ENCODE data around the gene DTX4. TPM values are rescaled to one million over a fixed set of nuclear protein-coding genes. Genes with fewer than 3 reads are reported as not detected.

Gene DTX4
- total RNA-seq, 1 donor = 0.18 TPM

DNA sequence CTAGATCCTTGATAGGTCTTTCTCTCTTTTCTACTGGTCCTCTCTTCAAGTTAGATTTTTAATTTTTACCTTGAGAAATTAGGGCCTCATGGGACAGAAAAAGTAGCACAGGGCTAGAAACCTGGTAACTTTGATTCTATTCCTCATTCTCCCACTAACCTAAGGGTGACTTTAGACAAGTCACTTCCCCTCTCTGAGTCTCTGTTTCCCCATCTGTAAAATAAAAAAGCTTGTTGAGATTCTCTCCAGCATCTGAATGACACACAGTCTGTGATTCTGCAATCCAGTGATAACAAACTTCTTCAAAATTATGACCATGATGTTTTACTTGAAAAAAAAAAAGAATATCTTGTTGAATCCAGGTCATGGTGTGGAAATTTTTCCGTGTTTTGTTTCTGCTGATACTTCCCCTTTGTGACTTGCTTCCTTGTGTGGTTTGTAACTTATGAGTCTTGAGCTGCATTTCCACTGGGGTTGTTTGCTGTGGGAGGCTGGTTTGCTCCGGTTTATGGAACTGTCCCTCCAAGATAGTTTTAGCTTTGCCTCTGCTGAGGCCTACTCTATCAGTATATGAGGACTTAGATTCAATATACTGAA is 50.6 kb downstream of the DTX4 start:
- no peak for DNase-seq (ENCODE audit: low read depth)
- no peak overlapping the region for H3K4me3 ChIP-seq (ENCODE audit: low read depth, low read length)
- TF ChIP-seq, protein P1, sequence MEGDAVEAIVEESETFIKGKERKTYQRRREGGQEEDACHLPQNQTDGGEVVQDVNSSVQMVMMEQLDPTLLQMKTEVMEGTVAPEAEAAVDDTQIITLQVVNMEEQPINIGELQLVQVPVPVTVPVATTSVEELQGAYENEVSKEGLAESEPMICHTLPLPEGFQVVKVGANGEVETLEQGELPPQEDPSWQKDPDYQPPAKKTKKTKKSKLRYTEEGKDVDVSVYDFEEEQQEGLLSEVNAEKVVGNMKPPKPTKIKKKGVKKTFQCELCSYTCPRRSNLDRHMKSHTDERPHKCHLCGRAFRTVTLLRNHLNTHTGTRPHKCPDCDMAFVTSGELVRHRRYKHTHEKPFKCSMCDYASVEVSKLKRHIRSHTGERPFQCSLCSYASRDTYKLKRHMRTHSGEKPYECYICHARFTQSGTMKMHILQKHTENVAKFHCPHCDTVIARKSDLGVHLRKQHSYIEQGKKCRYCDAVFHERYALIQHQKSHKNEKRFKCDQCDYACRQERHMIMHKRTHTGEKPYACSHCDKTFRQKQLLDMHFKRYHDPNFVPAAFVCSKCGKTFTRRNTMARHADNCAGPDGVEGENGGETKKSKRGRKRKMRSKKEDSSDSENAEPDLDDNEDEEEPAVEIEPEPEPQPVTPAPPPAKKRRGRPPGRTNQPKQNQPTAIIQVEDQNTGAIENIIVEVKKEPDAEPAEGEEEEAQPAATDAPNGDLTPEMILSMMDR (IDR thresholded peaks at IDR 0.05; ENCODE audit: insufficient read depth, low read length) = no peak

DNA sequence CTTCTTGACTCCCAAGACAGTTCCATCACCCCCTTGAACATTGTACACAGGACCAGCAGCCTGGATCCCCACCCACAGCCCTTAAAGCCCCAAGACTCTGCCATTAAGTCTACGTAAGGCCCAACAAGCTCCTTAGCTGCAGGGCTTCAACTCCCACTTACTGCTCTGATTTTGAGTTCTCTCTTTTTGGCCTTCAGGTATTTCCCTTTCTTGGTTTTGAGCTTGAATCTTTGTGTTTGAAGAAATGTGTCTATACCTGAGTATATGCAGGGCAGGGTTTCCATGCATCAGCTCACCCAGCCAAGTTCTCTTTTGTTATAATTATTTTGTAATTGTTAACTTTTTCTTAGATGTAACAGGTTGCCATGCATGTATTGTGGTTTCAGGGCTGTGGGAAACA is 51.2 kb downstream of the DTX4 start:
- no peak for DNase-seq (ENCODE audit: low read depth)
- TF ChIP-seq, protein P1 (IDR thresholded peaks at IDR 0.05; ENCODE audit: insufficient read depth, low read length) = no peak
- H3K4me3 ChIP-seq (ENCODE audit: low read depth, low read length) = no peak overlapping the region

DNA sequence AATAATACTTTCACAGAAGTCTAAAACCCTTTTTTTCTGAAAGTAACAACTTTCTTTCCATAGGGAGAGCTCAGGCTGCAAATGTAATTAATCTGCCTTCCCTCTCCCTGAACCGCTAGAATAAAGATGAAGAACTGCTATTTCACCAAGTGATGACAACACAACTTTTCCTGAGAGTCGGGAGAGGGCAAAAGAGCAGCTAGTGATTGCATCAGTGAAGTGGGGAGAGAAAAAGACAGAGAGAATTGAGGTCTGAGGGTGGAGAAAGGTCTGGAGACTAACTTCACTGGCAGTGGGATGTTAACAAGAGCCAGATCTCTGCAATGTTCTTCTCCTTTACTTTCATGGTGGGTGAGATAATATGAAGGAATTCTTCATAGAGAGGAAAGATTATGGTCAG is 51.7 kb downstream of the DTX4 start:
- no peak for DNase-seq (ENCODE audit: low read depth)
- TF ChIP-seq, protein P1 (IDR thresholded peaks at IDR 0.05; ENCODE audit: insufficient read depth, low read length) = no peak
- H3K4me3 ChIP-seq (ENCODE audit: low read depth, low read length) = no peak overlapping the region

DNA sequence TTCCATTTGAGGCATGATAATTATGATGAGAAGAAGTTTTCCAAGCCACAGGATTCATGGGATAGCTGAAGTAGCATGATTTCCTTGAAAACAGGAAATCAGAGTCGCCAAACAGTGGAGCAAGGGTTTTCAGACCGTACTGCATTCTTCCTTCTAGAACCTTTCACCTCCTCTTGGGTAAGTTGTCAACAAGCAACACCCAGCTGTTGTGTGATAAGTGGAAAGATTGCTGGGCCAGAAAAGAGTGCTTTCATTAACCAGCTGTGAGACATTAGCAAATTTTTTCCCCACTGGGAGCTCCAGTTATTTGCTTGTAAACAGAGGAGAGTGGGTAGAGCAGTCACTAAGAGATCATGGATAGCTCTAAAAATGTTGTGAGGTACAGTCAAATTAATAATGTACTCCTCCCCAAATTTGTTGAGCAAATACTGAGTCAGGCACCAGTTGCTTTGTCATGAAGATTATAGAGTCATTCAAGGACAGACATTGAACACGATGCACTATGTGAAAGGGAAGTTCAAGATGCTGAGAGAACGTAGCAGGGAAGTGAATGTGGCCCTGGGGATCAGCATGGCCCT is 52.5 kb downstream of the DTX4 start:
- TF ChIP-seq, protein P1 (IDR thresholded peaks at IDR 0.05; ENCODE audit: insufficient read depth, low read length) = no peak
- no peak overlapping the region for H3K4me3 ChIP-seq (ENCODE audit: low read depth, low read length)
- DNase-seq (ENCODE audit: low read depth) = peak; percentile 23

DNA sequence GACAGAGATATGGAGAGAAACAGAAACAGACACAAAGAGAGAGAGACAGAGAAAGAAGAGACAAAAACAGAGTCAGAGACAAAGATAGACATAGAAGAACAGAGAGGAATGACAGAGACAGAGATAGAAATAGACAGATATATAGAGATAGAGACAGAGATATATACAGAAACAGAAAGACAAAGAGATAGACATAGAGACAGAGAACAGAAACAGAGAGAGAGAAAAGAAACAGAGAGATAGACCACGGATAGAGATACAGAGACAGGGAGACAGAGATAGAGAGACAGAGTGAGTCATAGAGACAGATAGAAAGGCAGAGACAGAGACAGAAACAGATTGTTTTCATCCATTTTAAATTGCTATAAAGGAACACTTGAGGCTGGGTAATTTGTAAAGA is 53.1 kb downstream of the DTX4 start:
- DNase-seq (ENCODE audit: low read depth) = no peak
- TF ChIP-seq, protein P1 (IDR thresholded peaks at IDR 0.05; ENCODE audit: insufficient read depth, low read length) = no peak
- no peak overlapping the region for H3K4me3 ChIP-seq (ENCODE audit: low read depth, low read length)

DNA sequence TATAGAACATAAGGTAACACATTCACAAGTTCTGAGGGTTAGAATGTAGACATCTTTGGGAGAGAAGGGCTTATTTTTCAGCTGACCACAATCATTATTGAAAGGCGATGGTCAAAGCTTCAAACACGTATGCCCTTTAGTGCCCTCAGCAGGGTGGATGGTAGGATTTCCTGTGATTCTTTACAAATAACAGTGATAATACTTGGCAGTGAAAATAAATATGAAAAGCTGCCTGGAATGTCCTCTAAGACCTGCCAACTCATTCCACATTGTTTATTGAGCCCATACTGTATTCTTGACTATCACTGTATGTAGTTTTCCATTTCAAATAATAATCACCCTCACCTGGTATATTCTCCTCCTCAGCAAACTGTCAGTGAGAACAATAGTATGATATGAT is 54.5 kb downstream of the DTX4 start:
- no peak overlapping the region for H3K4me3 ChIP-seq (ENCODE audit: low read depth, low read length)
- DNase-seq (ENCODE audit: low read depth) = no peak
- TF ChIP-seq, protein P1 (IDR thresholded peaks at IDR 0.05; ENCODE audit: insufficient read depth, low read length) = no peak

DNA sequence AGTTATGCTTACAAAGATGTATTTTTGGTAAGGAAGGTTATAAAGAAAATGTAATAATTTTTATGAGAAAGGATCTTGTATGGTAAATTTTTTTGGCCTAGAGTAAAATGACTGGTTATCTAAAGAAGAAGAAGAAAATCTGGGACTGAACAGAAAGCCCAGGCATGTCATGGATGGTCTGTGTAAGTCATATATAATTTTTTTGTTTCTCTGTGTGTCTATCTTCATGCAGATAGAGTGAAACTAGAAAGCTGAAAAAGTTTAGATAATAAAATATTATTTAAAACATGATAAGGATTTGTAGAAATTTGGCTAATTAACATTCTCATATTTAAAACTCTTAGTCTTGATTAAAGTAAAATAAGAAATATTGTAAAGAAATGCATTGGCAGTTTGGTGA is 68.4 kb downstream of the DTX4 start:
- no peak for DNase-seq (ENCODE audit: low read depth)
- TF ChIP-seq, protein P1 (IDR thresholded peaks at IDR 0.05; ENCODE audit: insufficient read depth, low read length) = no peak
- no peak overlapping the region for H3K4me3 ChIP-seq (ENCODE audit: low read depth, low read length)

All from fibroblast of the aortic adventitia (primary cell).